Osteocyte (in vitro differentiated cells): ENCODE results near the gene NACC2. TPM values are rescaled to one million over a fixed set of nuclear protein-coding genes. Genes with fewer than 3 reads are reported as not detected.

Source experiments
- DNase-seq: peaks from one replicate; pipeline ENCODE4 v3.0.0; 2021; ENCODE audit warnings: mixed read lengths; ENCODE audit not compliant: unreplicated experiment; ENCODE audit errors: extremely low spot score
- H3K27ac Mint-ChIP-seq: one replicate; pipeline ENCODE4 v1.8.0; 2021; ENCODE audit warnings: mild to moderate bottlenecking, mixed read lengths; ENCODE audit not compliant: unreplicated experiment
- H3K27me3 Mint-ChIP-seq: one replicate; pipeline ENCODE4 v1.8.0; 2021; ENCODE audit warnings: mixed read lengths; ENCODE audit not compliant: unreplicated experiment
- H3K36me3 Mint-ChIP-seq: one replicate; pipeline ENCODE4 v1.8.0; 2021; ENCODE audit warnings: mixed read lengths; ENCODE audit not compliant: unreplicated experiment
- H3K4me1 Mint-ChIP-seq: one replicate; pipeline ENCODE4 v1.8.0; 2021; ENCODE audit warnings: mixed read lengths; ENCODE audit not compliant: unreplicated experiment
- H3K4me3 Mint-ChIP-seq: one replicate; pipeline ENCODE4 v1.8.0; 2021; ENCODE audit warnings: mild to moderate bottlenecking, moderate library complexity, mixed read lengths; ENCODE audit not compliant: unreplicated experiment
- H3K9me3 Mint-ChIP-seq: one replicate; pipeline ENCODE4 v1.8.0; 2021; ENCODE audit warnings: mixed read lengths; ENCODE audit not compliant: unreplicated experiment
- total RNA-seq: library from RNA; stranded (reverse); gene quantifications from 2 replicates; pipeline ENCODE4 v1.2.1, GENCODE V29; 2021
- TF ChIP-seq, protein P1 (sequence below): fragments of 200-600 bp; sonication (generic); IDR thresholded peaks from 2 replicates; pipeline ENCODE4 v1.5.0; 2021; ENCODE audit warnings: antibody characterized with exemption, mild to moderate bottlenecking, moderate library complexity

Gene NACC2
- total RNA-seq, 1 donor from 2014 or later, result 40.1 TPM

DNA sequence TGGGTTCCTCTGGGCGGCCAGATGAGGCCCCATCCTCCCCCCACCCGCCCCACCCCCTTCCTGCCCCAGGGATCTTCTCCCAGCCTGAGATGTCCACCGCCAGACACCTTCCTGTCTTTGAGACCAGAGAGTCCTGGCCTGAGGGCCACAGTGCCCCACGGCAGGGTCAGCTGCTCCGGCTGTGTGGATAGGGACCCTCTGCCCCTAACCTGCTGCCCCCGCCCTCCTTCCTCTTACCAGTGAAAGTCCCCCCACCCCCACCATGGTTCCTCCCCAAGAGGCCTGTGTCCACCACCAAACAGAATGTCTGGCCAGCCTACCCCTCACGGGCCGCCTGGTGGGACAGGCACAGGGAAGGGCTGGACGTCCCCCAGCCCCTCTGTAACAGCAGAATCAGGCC is 90.9 kb downstream of the NACC2 start:
- no peaks in the 10 kb centered on the region for H3K9me3 Mint-ChIP-seq
- peaks cover 2% of the 10 kb centered on the region for H3K36me3 Mint-ChIP-seq
- DNase-seq, result no peak
- H3K4me1 Mint-ChIP-seq, result peaks cover 52% of the 10 kb centered on the region
- no peak overlapping the region for H3K4me3 Mint-ChIP-seq
- TF ChIP-seq, protein P1, sequence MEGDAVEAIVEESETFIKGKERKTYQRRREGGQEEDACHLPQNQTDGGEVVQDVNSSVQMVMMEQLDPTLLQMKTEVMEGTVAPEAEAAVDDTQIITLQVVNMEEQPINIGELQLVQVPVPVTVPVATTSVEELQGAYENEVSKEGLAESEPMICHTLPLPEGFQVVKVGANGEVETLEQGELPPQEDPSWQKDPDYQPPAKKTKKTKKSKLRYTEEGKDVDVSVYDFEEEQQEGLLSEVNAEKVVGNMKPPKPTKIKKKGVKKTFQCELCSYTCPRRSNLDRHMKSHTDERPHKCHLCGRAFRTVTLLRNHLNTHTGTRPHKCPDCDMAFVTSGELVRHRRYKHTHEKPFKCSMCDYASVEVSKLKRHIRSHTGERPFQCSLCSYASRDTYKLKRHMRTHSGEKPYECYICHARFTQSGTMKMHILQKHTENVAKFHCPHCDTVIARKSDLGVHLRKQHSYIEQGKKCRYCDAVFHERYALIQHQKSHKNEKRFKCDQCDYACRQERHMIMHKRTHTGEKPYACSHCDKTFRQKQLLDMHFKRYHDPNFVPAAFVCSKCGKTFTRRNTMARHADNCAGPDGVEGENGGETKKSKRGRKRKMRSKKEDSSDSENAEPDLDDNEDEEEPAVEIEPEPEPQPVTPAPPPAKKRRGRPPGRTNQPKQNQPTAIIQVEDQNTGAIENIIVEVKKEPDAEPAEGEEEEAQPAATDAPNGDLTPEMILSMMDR, result no peak
- H3K27me3 Mint-ChIP-seq, result no peaks in the 10 kb centered on the region
- no peak overlapping the region for H3K27ac Mint-ChIP-seq

DNA sequence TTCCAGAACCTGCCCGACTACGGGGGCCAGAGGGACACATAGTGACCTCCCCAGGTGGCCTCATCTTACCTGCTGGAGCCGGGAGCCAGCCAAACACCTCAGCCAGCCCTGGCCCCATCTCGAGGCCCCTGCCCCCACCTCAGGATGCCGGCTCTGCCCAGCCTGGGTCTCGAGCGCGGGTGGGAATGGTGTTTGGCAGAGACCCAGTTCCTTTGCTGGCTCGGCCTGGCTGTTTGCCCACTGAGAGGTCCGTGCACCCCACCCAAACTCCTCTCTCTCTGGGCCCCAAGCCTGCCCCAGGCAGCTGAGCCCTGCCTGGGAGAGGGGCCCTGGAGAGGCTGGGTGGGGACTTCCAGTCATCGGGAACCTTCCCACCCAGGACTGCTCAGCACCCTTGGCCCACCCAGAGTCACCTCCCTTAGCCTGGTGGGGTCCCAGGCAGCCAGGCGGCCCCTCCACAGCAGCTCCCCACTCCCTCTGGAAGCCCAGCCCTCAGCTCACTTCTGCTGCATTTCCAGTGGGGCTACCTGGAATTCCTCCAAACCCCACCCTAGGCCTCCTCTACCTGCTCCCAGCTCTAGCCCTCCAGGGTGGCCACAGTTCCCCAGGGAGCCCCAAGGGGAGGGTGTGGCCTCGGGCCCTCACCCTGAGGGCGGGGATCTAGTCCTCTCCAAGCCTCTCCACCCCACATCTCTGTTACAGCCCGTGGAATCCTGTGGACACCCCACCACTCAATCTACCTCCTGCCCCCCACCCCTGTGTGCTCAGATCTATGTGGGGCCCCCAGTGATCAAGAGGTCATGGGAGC is 91.5 kb downstream of the NACC2 start:
- Mint-ChIP-seq H3K4me1 (peaks cover 48% of the 10 kb centered on the region), H3K4me3 (no peak overlapping the region), H3K9me3 (no peaks in the 10 kb centered on the region), H3K36me3 (no peaks in the 10 kb centered on the region), H3K27ac (peak overlapping the region; percentile 59), H3K27me3 (no peaks in the 10 kb centered on the region)
- TF ChIP-seq, protein P1, result no peak
- DNase-seq, result no peak

GRCh38 chr9:136002881-136003280 is 92.2 kb downstream of the NACC2 start:
- no peak for DNase-seq
- Mint-ChIP-seq H3K27ac (no peak overlapping the region), H3K36me3 (no peaks in the 10 kb centered on the region), H3K27me3 (no peaks in the 10 kb centered on the region), H3K4me3 (no peak overlapping the region), H3K4me1 (peaks cover 40% of the 10 kb centered on the region), H3K9me3 (no peaks in the 10 kb centered on the region)
- TF ChIP-seq, protein P1, result no peak

GRCh38 chr9:136002215-136002614 is 92.9 kb downstream of the NACC2 start:
- Mint-ChIP-seq H3K27ac (no peak overlapping the region), H3K27me3 (no peaks in the 10 kb centered on the region), H3K4me1 (peaks cover 34% of the 10 kb centered on the region), H3K36me3 (no peaks in the 10 kb centered on the region), H3K9me3 (no peaks in the 10 kb centered on the region), H3K4me3 (no peak overlapping the region)
- TF ChIP-seq, protein P1, result no peak
- no peak for DNase-seq

GRCh38 chr9:136001231-136001630 is 93.9 kb downstream of the NACC2 start:
- peaks cover 26% of the 10 kb centered on the region for H3K4me1 Mint-ChIP-seq
- no peak overlapping the region for H3K27ac Mint-ChIP-seq
- H3K4me3 Mint-ChIP-seq, result no peak overlapping the region
- no peaks in the 10 kb centered on the region for H3K27me3 Mint-ChIP-seq
- no peaks in the 10 kb centered on the region for H3K36me3 Mint-ChIP-seq
- TF ChIP-seq, protein P1, result no peak
- DNase-seq, result no peak
- no peaks in the 10 kb centered on the region for H3K9me3 Mint-ChIP-seq
